HEK293 (cell line): ENCODE results near the gene MSLN.

Experiments used
- TF ChIP-seq, protein P1 (sequence below): fragments of 450-650 bp; formaldehyde crosslinking; IDR thresholded peaks from 2 replicates; pipeline ENCODE4 v1.5.1; 2016; ENCODE audit warnings: missing biosample characterization, missing genetic modification characterization
- TF ChIP-seq, protein P2 (sequence below): fragments of 450-650 bp; formaldehyde crosslinking; IDR thresholded peaks from 2 replicates; pipeline ENCODE4 v1.5.1; 2016; ENCODE audit warnings: missing biosample characterization, missing genetic modification characterization

DNA sequence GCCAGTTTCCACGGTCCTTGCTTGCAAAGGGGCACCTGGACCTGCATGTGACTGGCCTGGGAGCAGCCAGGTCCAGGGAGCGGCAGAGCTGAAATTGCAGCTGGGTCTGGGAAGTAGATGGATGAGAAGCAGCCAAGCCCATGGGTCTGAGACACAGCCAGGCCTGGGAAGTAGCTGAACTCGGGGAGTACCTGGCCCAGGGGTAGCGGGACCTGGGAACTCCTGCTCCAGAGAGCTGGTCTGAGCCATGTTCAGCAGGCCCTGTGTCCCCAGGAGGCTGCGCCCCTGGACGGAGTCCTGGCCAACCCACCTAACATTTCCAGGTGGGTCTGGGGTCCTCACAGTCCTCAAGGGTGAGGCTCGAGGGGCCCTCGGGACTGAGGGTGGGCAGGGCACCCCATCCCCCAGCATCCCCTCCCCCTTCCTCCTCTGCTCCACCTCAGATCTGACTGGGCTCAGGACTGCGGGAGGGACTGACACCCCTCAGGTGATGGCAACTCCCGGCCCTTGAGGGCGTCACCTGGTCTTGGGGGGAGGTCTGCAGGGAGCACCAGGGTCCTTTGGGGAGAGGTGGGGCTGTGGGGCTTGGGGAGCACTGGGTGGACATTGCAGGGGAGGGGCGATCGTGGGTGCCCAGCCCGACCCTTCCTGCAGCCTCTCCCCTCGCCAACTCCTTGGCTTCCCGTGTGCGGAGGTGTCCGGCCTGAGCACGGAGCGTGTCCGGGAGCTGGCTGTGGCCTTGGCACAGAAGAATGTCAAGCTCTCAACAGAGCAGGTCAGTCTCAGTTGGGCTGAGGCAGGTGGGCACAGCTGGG, 3.0 kb downstream of the MSLN start:
- TF ChIP-seq, protein P1, sequence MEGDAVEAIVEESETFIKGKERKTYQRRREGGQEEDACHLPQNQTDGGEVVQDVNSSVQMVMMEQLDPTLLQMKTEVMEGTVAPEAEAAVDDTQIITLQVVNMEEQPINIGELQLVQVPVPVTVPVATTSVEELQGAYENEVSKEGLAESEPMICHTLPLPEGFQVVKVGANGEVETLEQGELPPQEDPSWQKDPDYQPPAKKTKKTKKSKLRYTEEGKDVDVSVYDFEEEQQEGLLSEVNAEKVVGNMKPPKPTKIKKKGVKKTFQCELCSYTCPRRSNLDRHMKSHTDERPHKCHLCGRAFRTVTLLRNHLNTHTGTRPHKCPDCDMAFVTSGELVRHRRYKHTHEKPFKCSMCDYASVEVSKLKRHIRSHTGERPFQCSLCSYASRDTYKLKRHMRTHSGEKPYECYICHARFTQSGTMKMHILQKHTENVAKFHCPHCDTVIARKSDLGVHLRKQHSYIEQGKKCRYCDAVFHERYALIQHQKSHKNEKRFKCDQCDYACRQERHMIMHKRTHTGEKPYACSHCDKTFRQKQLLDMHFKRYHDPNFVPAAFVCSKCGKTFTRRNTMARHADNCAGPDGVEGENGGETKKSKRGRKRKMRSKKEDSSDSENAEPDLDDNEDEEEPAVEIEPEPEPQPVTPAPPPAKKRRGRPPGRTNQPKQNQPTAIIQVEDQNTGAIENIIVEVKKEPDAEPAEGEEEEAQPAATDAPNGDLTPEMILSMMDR: no peak
- TF ChIP-seq, protein P2, sequence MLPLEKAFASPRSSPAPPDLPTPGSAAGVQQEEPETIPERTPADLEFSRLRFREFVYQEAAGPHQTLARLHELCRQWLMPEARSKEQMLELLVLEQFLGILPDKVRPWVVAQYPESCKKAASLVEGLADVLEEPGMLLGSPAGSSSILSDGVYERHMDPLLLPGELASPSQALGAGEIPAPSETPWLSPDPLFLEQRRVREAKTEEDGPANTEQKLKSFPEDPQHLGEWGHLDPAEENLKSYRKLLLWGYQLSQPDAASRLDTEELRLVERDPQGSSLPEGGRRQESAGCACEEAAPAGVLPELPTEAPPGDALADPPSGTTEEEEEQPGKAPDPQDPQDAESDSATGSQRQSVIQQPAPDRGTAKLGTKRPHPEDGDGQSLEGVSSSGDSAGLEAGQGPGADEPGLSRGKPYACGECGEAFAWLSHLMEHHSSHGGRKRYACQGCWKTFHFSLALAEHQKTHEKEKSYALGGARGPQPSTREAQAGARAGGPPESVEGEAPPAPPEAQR (tag by site-specific recombination): no peak
